Neuronal stem cell (in vitro differentiated cells): ENCODE measurements around the gene RIT1.

Experiments
- DNase-seq: peaks from one replicate; pipeline ENCODE4 v3.0.0-alpha.2; 2013; ENCODE audit warnings: low spot score
- H2AFZ ChIP-seq: one replicate; pipeline ENCODE4 v1.6.1; 2013; ENCODE audit warnings: mild to moderate bottlenecking, low read length, inconsistent platforms
- H2AK5ac ChIP-seq: 2 replicates; pipeline ENCODE4 v1.6.1; 2013; ENCODE audit warnings: low read depth, mild to moderate bottlenecking, inconsistent platforms, low read length, moderate library complexity, mixed read lengths
- H2BK120ac ChIP-seq: 2 replicates; pipeline ENCODE4 v1.6.1; 2013; ENCODE audit warnings: low read depth, mild to moderate bottlenecking, inconsistent platforms, low read length, moderate library complexity, mixed read lengths
- H2BK12ac ChIP-seq: one replicate; pipeline ENCODE4 v1.6.1; 2013; ENCODE audit warnings: low read length, inconsistent platforms
- H2BK15ac ChIP-seq: 2 replicates; pipeline ENCODE4 v1.6.1; 2013; ENCODE audit warnings: mild to moderate bottlenecking, low read length, inconsistent platforms, mixed read lengths
- H2BK5ac ChIP-seq: one replicate; pipeline ENCODE4 v1.6.1; 2013; ENCODE audit warnings: inconsistent platforms, mild to moderate bottlenecking, low read length, moderate library complexity
- H3K14ac ChIP-seq: one replicate; pipeline ENCODE4 v1.6.1; 2013; ENCODE audit warnings: low read length, inconsistent platforms
- H3K18ac ChIP-seq: 2 replicates; pipeline ENCODE4 v1.6.1; 2013; ENCODE audit warnings: low read length, inconsistent platforms
- H3K23ac ChIP-seq: 2 replicates; pipeline ENCODE4 v1.6.1; 2013; ENCODE audit warnings: low read depth, mild to moderate bottlenecking, mixed read lengths, low read length, inconsistent platforms; ENCODE audit not compliant: poor library complexity
- H3K27ac ChIP-seq: replicated peaks from 3 replicates; pipeline ENCODE4 v1.5.1; 2013; ENCODE audit warnings: low read length, inconsistent platforms
- H3K27me3 ChIP-seq, 3 experiments: 2 replicates each; pipeline ENCODE4 v1.6.1; 2013; ENCODE audit warnings: low read length in 3 of 3, mild to moderate bottlenecking in 2 of 3, inconsistent platforms in 1 of 3, low read depth in 1 of 3, mixed read lengths in 1 of 3, moderate library complexity in 1 of 3; ENCODE audit not compliant: control insufficient read depth in 3 of 3, insufficient read depth in 3 of 3
- H3K36me3 ChIP-seq, 2 donors: replicated peaks in 1 of 2; 2 replicates each; pipeline ENCODE4 v1.6.1; 2013; ENCODE audit warnings: low read length in 2 of 2; ENCODE audit not compliant: control insufficient read depth in 2 of 2, insufficient read depth in 2 of 2
- H3K4ac ChIP-seq: 2 replicates; pipeline ENCODE4 v1.6.1; 2013; ENCODE audit warnings: inconsistent platforms, mild to moderate bottlenecking, low read length, moderate library complexity
- H3K4me1 ChIP-seq, 2 donors: 1 replicate in 1 of 2; 2 replicates in 1 of 2; pipeline ENCODE4 v1.6.1; 2013; ENCODE audit warnings: low read length in 2 of 2, low read depth in 1 of 2; ENCODE audit not compliant: control insufficient read depth in 2 of 2, insufficient read depth in 1 of 2
- H3K4me2 ChIP-seq: one replicate; pipeline ENCODE4 v1.6.1; 2013; ENCODE audit warnings: mild to moderate bottlenecking, low read length, inconsistent platforms; ENCODE audit not compliant: insufficient read depth, poor library complexity, severe bottlenecking
- H3K4me3 ChIP-seq, 2 donors: 2 replicates each; pipeline ENCODE4 v1.5.1; 2013; ENCODE audit warnings: low read length in 2 of 2, mild to moderate bottlenecking in 2 of 2, inconsistent platforms in 1 of 2, moderate library complexity in 1 of 2
- H3K79me1 ChIP-seq: one replicate; pipeline ENCODE4 v1.6.1; 2013; ENCODE audit warnings: low read depth, mild to moderate bottlenecking, inconsistent platforms, low read length, moderate library complexity
- H3K9ac ChIP-seq: one replicate; pipeline ENCODE4 v1.6.1; 2013; ENCODE audit warnings: mild to moderate bottlenecking, low read depth, low read length, inconsistent platforms; ENCODE audit not compliant: poor library complexity
- H3K9me3 ChIP-seq, 2 donors: replicated peaks in 1 of 2; 2 replicates each; pipeline versions ENCODE3 to v1.6.1; 2013; ENCODE audit warnings: low read length in 2 of 2, mild to moderate bottlenecking in 2 of 2, inconsistent platforms in 1 of 2, low read depth in 1 of 2, mixed read lengths in 1 of 2, moderate library complexity in 1 of 2; ENCODE audit not compliant: control insufficient read depth in 2 of 2, insufficient read depth in 1 of 2
- H4K8ac ChIP-seq: one replicate; pipeline ENCODE4 v1.6.1; 2013; ENCODE audit warnings: low read depth, mild to moderate bottlenecking, inconsistent platforms, low read length, moderate library complexity
- H4K91ac ChIP-seq: one replicate; pipeline ENCODE4 v1.6.1; 2013; ENCODE audit warnings: low read length, low read depth, mild to moderate bottlenecking, inconsistent platforms; ENCODE audit not compliant: poor library complexity
- WGBS, 2 donors: extraction: QIAGEN DNeasy Blood & Tissue Kit; methylation state at CpG; one replicate each; pipeline ENCODE4 v1.1.7; 2013; ENCODE audit warnings: missing lambda C conversion rate in 2 of 2, mixed read lengths in 1 of 2; ENCODE audit not compliant: insufficient read length in 2 of 2, insufficient replicate concordance in 1 of 2; ENCODE audit errors: extremely low coverage in 2 of 2; 5-methylcytosine and 5-hydroxymethylcytosine counted together

RIT1 gene

GRCh38 chr1:155856975-155857930 lies 53.9 kb downstream of the RIT1 start, which contains the start of gene GON4L:
GON4L (minus strand) TSS chr1:155857214; CDS start chr1:155853780, 3,434 bp downstream.
- Histone ChIP-seq H3K9me3 (no peaks in the 10 kb centered on the region), H3K79me1 (peaks cover 6% of the 10 kb centered on the region), H2BK5ac (no peak within 1 kb of the TSS), H3K4me3 (peak within 1 kb of the TSS; percentile 83 to 91), H2BK120ac (no peak within 1 kb of the TSS), H3K9ac (peak within 1 kb of the TSS; percentile 95), H2BK15ac (peak within 1 kb of the TSS; percentile 67), H2AFZ (peak within 1 kb of the TSS; percentile 80), H3K27ac (no peak within 1 kb of the TSS), H2BK12ac (no peak within 1 kb of the TSS), H2AK5ac (no peak within 1 kb of the TSS), H3K18ac (peak within 1 kb of the TSS; percentile 89), H3K14ac (peak within 1 kb of the TSS; percentile 98), H3K36me3 (peaks cover 12 to 38% of the 10 kb centered on the region in 2 donors), H3K23ac (peak within 1 kb of the TSS; percentile 95), H3K4me2 (peak within 1 kb of the TSS; percentile 61), H4K8ac (no peak within 1 kb of the TSS), H3K4me1 (peaks cover 6 to 10% of the 10 kb centered on the region in 2 donors), H4K91ac (no peak within 1 kb of the TSS), H3K4ac (no peak within 1 kb of the TSS), H3K27me3 (no peaks in the 10 kb centered on the region)
- no CpG with 5 or more reads among the region's 46 CpGs for WGBS, 2 donors
- peak; percentile 79 for DNase-seq

GRCh38 chr1:155856257-155856974 lies 54.7 kb downstream of the RIT1 start:
- H3K27ac ChIP-seq: no peak overlapping the region

GRCh38 chr1:155850345-155850744 lies 60.8 kb downstream of the RIT1 start:
- no peak overlapping the region for H2AK5ac ChIP-seq
- DNase-seq: no peak
- H4K91ac ChIP-seq: no peak overlapping the region
- H2BK15ac ChIP-seq: no peak overlapping the region
- no peaks in the 10 kb centered on the region for H3K79me1 ChIP-seq
- peaks cover 0 to 17% of the 10 kb centered on the region in 2 donors for H3K9me3 ChIP-seq
- H2BK5ac ChIP-seq: no peak overlapping the region
- no peak overlapping the region for H3K27ac ChIP-seq
- H3K14ac ChIP-seq: no peak overlapping the region
- no peak overlapping the region for H4K8ac ChIP-seq
- H2AFZ ChIP-seq: no peak overlapping the region
- no peaks in the 10 kb centered on the region for H3K4me1 ChIP-seq
- no peak overlapping the region for H3K23ac ChIP-seq
- H3K4ac ChIP-seq: no peak overlapping the region
- no peak overlapping the region for H3K18ac ChIP-seq
- WGBS, 2 donors: no CpG with 5 or more reads among the region's 3 CpGs
- H2BK120ac ChIP-seq: no peak overlapping the region
- H3K4me2 ChIP-seq: no peak overlapping the region
- no peak overlapping the region for H2BK12ac ChIP-seq
- peaks cover 16 to 86% of the 10 kb centered on the region in 2 donors for H3K36me3 ChIP-seq
- H3K27me3 ChIP-seq: no peaks in the 10 kb centered on the region
- no peak overlapping the region for H3K4me3 ChIP-seq
- H3K9ac ChIP-seq: no peak overlapping the region

More at GRCh38 chr1:155856257-155856974, 54.7 kb downstream of the RIT1 start:
- DNase-seq: no peak
- H2AFZ ChIP-seq: peak overlapping the region; percentile 80
- peak overlapping the region; percentile 61 for H3K4me2 ChIP-seq
- peaks cover 6 to 10% of the 10 kb centered on the region in 2 donors for H3K4me1 ChIP-seq
- H3K4me3 ChIP-seq: peak overlapping the region; percentile 83 to 91
- peaks cover 14 to 40% of the 10 kb centered on the region in 2 donors for H3K36me3 ChIP-seq
- no peaks in the 10 kb centered on the region for H3K9me3 ChIP-seq
- H2BK15ac ChIP-seq: peak overlapping the region; percentile 67
- H3K79me1 ChIP-seq: peaks cover 6% of the 10 kb centered on the region
- WGBS, 2 donors: no CpG with 5 or more reads among the region's 20 CpGs
- no peak overlapping the region for H2BK120ac ChIP-seq
- no peak overlapping the region for H3K4ac ChIP-seq
- H3K27me3 ChIP-seq: no peaks in the 10 kb centered on the region
- H2BK12ac ChIP-seq: no peak overlapping the region
- peak overlapping the region; percentile 89 for H3K18ac ChIP-seq
- no peak overlapping the region for H4K8ac ChIP-seq
- H2AK5ac ChIP-seq: no peak overlapping the region
- H2BK5ac ChIP-seq: no peak overlapping the region
- peak overlapping the region; percentile 95 for H3K9ac ChIP-seq
- peak overlapping the region; percentile 95 for H3K23ac ChIP-seq
- H4K91ac ChIP-seq: no peak overlapping the region
- H3K14ac ChIP-seq: peak overlapping the region; percentile 98
